Fibroblast of lung (primary cell): ENCODE measurements around the gene MPP3. TPM values are rescaled to one million over a fixed set of nuclear protein-coding genes. Genes with fewer than 3 reads are reported as not detected.
"Not testable (repeated sequence)": the region's sequence is repeated elsewhere in the genome, so short reads cannot be mapped to it uniquely, and the experiment has no call there.

ENCODE experiments used
- DNase-seq, 2 donors: peaks; one replicate each; pipeline versions ENCODE4 v3.0.0 to v3.0.0-alpha.2; 2010; ENCODE audit warnings: low read depth in 2 of 2
- H2AFZ ChIP-seq: 2 replicates; pipeline ENCODE4 v1.5.1; 2012; ENCODE audit warnings: low read length, control low read depth, inconsistent platforms
- H3K27ac ChIP-seq: 2 replicates; pipeline ENCODE4 v1.5.1; 2011; ENCODE audit warnings: low read length, control low read depth; ENCODE audit not compliant: insufficient read depth
- H3K27me3 ChIP-seq: 2 replicates; pipeline ENCODE4 v1.5.1; 2011; ENCODE audit warnings: mild to moderate bottlenecking, low read length; ENCODE audit not compliant: control insufficient read depth, insufficient read depth
- H3K36me3 ChIP-seq: 2 replicates; pipeline ENCODE4 v1.5.1; 2011; ENCODE audit warnings: low read length; ENCODE audit not compliant: control insufficient read depth, insufficient read depth
- H3K4me1 ChIP-seq: 2 replicates; pipeline ENCODE4 v1.5.1; 2011; ENCODE audit warnings: low read length; ENCODE audit not compliant: control insufficient read depth, insufficient read depth; ENCODE audit errors: extremely low read depth
- H3K4me2 ChIP-seq: 2 replicates; pipeline ENCODE4 v1.5.1; 2011; ENCODE audit warnings: low read length, control low read depth; ENCODE audit not compliant: insufficient read depth; ENCODE audit errors: extremely low read depth
- H3K4me3 ChIP-seq, 4 experiments: fragments of 200-600 bp in 1 of 4; sonication (generic) in 1 of 4; replicated peaks in 1 of 4; 2 replicates each; pipeline ENCODE4 v1.5.1; 2011 to 2016; ENCODE audit warnings: low read length in 4 of 4, low read depth in 3 of 4, mild to moderate bottlenecking in 3 of 4, control low read depth in 2 of 4, inconsistent platforms in 1 of 4, mixed read lengths in 1 of 4; ENCODE audit not compliant: insufficient read depth in 1 of 4; ENCODE audit errors: control extremely low read depth in 1 of 4
- H3K79me2 ChIP-seq: 2 replicates; pipeline ENCODE4 v1.5.1; 2012; ENCODE audit warnings: mild to moderate bottlenecking, low read length, inconsistent platforms; ENCODE audit not compliant: control insufficient read depth, insufficient read depth
- H3K9ac ChIP-seq: 2 replicates; pipeline ENCODE4 v1.5.1; 2011; ENCODE audit warnings: mild to moderate bottlenecking, low read length, control low read depth; ENCODE audit not compliant: insufficient read depth
- H3K9me3 ChIP-seq: 2 replicates; pipeline ENCODE4 v1.5.1; 2012; ENCODE audit warnings: low read depth, low read length; ENCODE audit not compliant: control insufficient read depth, insufficient read depth
- H4K20me1 ChIP-seq: 2 replicates; pipeline ENCODE4 v1.5.1; 2011; ENCODE audit warnings: low read length; ENCODE audit not compliant: control insufficient read depth, insufficient read depth; ENCODE audit errors: extremely low read depth
- CTCF ChIP-seq, 2 donors: IDR thresholded peaks in 1 of 2; conservative IDR thresholded peaks in 1 of 2; 1 replicate in 1 of 2; 2 replicates in 1 of 2; pipeline ENCODE4 v1.5.1; 2011 to 2012; ENCODE audit warnings: low read length in 2 of 2, control low read depth in 1 of 2, inconsistent platforms in 1 of 2, low read depth in 1 of 2, mild to moderate bottlenecking in 1 of 2
- EZH2 ChIP-seq: IDR thresholded peaks from 2 replicates; pipeline ENCODE4 v1.5.1; 2012; ENCODE audit warnings: low read length, control low read depth, mild to moderate bottlenecking; ENCODE audit errors: missing control alignments
- polyA plus RNA-seq, 2 donors: library from polyadenylated mRNA; depleted of rRNA in 1 of 2; stranded (reverse) in 1 of 2; unstranded in 1 of 2; fragments of >200 nt; gene quantifications; 2 replicates each; pipeline ENCODE4 v1.2.1, GENCODE V29; 2011 to 2012; ENCODE audit warnings: missing spikeins in 1 of 2
- total RNA-seq: library from RNA; depleted of rRNA; stranded (reverse); fragments of >200 nt; gene quantifications from 2 replicates; pipeline ENCODE4 v1.2.1, GENCODE V29; 2014

Gene MPP3
- total and polyA plus RNA-seq, 2 donors (not counting 1 experiment from before 2014, with no cell fraction given), result 4.6 to 6.9 TPM

DNA sequence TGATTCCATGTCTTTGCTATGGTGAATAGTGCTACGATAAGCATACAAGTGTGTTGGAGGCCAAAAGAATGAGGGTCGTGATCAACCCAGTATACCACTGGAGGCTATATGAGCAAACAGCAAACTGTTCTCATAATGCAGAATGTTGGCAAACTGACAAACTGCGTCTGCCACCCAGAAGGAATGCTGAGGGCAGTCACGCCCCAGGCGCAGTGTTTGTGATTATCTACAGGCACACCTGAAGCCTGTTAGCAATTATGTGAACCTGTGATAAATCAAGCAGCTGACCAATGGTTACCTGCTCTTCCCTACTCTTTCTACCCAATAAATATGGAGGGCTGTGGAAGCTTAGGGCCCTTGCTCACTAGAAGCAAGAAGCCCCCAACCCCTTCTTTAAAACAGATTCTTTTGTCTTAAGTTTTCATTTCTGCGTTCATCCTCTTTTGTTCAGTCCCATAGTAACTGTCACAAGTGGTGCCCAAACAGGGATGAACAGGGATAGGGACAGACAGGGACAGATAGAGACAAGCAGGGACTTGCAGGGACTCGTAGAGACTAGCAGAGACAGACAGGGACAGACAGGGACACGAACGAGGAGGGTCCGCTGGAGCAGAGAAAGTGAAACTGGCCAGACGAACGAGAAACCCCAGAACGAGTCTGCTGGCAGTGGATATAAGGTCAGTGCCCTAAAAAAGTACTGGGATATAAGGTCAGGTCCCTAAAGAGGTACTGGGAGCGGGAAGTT is 39.2 kb upstream of the MPP3 start:
- H3K9ac ChIP-seq, result no peak overlapping the region
- no peaks in the 10 kb centered on the region for H3K9me3 ChIP-seq
- no peak for TF ChIP-seq CTCF (conservative IDR thresholded peaks at IDR 0.05 in 1 of 2, IDR thresholded peaks at IDR 0.05 in 1 of 2; ENCODE audit: low read depth in 1 of 2, low read length in 2 of 2)
- no peak for TF ChIP-seq EZH2
- H3K36me3 ChIP-seq, result no peaks in the 10 kb centered on the region
- no peak overlapping the region for H3K4me2 ChIP-seq
- H2AFZ ChIP-seq, result no peak overlapping the region
- H3K4me1 ChIP-seq, result no peaks in the 10 kb centered on the region
- H3K4me3 ChIP-seq, result peak overlapping the region in 1 of 4 experiments; percentile 25
- no peak for DNase-seq
- peaks cover 19% of the 10 kb centered on the region for H3K27me3 ChIP-seq
- H4K20me1 ChIP-seq, result no peaks in the 10 kb centered on the region
- H3K79me2 ChIP-seq, result no peaks in the 10 kb centered on the region
- H3K27ac ChIP-seq, result no peak overlapping the region

DNA sequence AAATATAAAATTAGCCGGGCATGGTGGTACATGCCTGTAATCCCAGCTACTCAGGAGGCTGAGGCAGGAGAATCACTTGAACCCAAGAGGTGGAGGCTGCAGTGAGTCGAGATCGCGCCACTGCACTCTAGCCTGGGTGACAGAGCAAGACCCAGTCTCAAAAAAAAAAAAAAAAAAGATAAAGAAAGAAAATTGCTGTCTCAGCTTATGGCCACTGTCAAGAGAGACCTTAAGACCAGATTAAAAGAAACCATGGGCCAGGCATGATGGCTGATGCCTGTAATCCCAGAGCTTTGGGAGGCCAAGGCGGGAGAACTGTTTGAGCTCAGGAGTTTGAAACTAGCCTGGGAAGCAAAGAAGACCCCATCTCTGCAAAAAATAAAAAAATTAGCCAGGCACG is 36.1 kb upstream of the MPP3 start:
- H3K4me1 ChIP-seq, H3K4me3 ChIP-seq, H2AFZ ChIP-seq, H3K9me3 ChIP-seq, H3K4me2 ChIP-seq, H3K9ac ChIP-seq, DNase-seq, H3K79me2 ChIP-seq, H4K20me1 ChIP-seq, H3K27ac ChIP-seq, H3K36me3 ChIP-seq: not testable (repeated sequence)
- H3K27me3 ChIP-seq, result peaks cover 35% of the 10 kb centered on the region

DNA sequence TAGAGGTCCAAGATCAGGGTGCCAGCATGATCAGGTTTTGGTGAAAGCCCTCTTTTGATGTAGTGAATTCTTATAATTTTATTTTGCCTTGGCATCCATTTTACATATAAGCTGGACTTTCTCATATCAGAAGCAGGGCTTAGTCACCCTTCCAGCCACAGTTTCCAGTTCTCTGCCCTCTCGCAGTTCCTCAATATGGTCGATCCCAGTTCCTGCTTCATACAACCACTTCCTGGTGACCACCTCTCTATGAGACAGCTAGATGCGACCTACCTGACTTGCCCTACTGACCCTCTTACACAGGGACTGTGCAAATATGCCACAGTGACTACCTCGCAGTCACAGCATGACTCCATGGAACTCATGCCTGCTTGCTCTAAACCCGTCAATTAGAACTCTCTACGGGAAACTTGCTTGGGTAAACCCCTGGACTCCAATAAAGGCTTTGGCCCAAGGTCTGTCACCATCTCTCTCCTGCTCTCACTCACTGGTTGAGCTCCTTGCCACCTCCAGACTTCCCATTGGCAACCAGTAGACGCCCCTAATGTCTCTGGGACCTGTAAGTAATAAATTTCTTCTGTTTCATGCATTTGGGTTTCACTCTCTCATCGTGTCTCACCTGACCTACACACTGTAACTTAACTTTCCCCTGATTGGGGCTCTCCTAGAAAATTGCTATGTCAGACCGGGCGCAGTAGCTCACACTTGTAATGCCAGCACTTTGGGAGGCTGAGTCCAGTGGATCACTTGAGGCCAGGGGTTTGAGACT is 35.5 kb upstream of the MPP3 start:
- TF ChIP-seq CTCF (conservative IDR thresholded peaks at IDR 0.05 in 1 of 2, IDR thresholded peaks at IDR 0.05 in 1 of 2; ENCODE audit: low read depth in 1 of 2, low read length in 2 of 2) (no peak), EZH2 (no peak)
- H3K9me3 ChIP-seq, result no peaks in the 10 kb centered on the region
- no peaks in the 10 kb centered on the region for H4K20me1 ChIP-seq
- no peak overlapping the region for H3K27ac ChIP-seq
- H3K9ac ChIP-seq, result no peak overlapping the region
- no peaks in the 10 kb centered on the region for H3K79me2 ChIP-seq
- H2AFZ ChIP-seq, result no peak overlapping the region
- no peak overlapping the region for H3K4me2 ChIP-seq
- H3K36me3 ChIP-seq, result no peaks in the 10 kb centered on the region
- no peak overlapping the region for H3K4me3 ChIP-seq
- no peaks in the 10 kb centered on the region for H3K4me1 ChIP-seq
- H3K27me3 ChIP-seq, result peaks cover 35% of the 10 kb centered on the region
- no peak for DNase-seq
